Tibial nerve (tissue), 4 donors: Measurements from ENCODE around the gene PNPLA1. TPM values are rescaled to one million over a fixed set of nuclear protein-coding genes. Genes with fewer than 3 reads are reported as not detected.

Source experiments
- DNase-seq, 2 donors: peaks; one replicate each; pipeline ENCODE4 v3.0.0-alpha.2; 2019; ENCODE audit warnings: low spot score in 2 of 2
- H3K27ac ChIP-seq, 4 donors: fragments of 200-600 bp; sonication (generic) in 3 of 4; one replicate each; pipeline ENCODE4 v1.5.1; 2017 to 2019; ENCODE audit warnings: mild to moderate bottlenecking in 1 of 4
- H3K27me3 ChIP-seq, 2 donors: fragments of 200-600 bp; sonication (generic) in 1 of 2; one replicate each; pipeline versions ENCODE4 v1.5.1 to v1.6.0; 2017 to 2019
- H3K36me3 ChIP-seq, 3 donors: fragments of 200-600 bp; sonication (generic); one replicate each; pipeline ENCODE4 v1.5.1; 2018 to 2019
- H3K4me1 ChIP-seq, 4 donors: fragments of 200-600 bp; sonication (generic) in 3 of 4; one replicate each; pipeline ENCODE4 v1.5.1; 2017 to 2019
- H3K4me3 ChIP-seq, 4 donors: fragments of 200-600 bp; sonication (generic) in 3 of 4; one replicate each; pipeline ENCODE4 v1.5.1; 2017 to 2019; ENCODE audit warnings: mild to moderate bottlenecking in 1 of 4, moderate library complexity in 1 of 4
- H3K9me3 ChIP-seq, 4 donors: fragments of 200-600 bp; sonication (generic) in 3 of 4; one replicate each; pipeline ENCODE4 v1.5.1; 2017 to 2019
- EP300 ChIP-seq, 2 donors: sonication (generic); formaldehyde crosslinking; IDR thresholded peaks; one replicate each; pipeline ENCODE4 v1.6.1; 2017; ENCODE audit warnings: antibody characterized with exemption in 2 of 2, mild to moderate bottlenecking in 1 of 2
- POLR2A ChIP-seq, 2 donors: fragments of 450-650 bp; IDR thresholded peaks; one replicate each; pipeline ENCODE4 v1.6.1; 2017; ENCODE audit warnings: antibody characterized with exemption in 2 of 2, mild to moderate bottlenecking in 2 of 2, moderate library complexity in 2 of 2
- WGBS, 2 donors: methylation state at CpG; one replicate each; pipeline ENCODE4 v1.1.5; 2018; 5-methylcytosine and 5-hydroxymethylcytosine counted together
- total RNA-seq, 4 donors: library from RNA; depleted of rRNA; stranded (reverse); fragments of >200 nt; gene quantifications; one replicate each; pipeline ENCODE4 v1.1.0, GENCODE V29; 2016
- TF ChIP-seq, protein P1 (sequence below), 5 experiments: fragments of 200-600 bp in 3 of 5; fragments of 450-650 bp in 2 of 5; sonication (generic) in 3 of 5; IDR thresholded peaks; one replicate each; pipeline ENCODE4 v1.5.1; 2016 to 2019; ENCODE audit warnings: antibody characterized with exemption in 5 of 5, mild to moderate bottlenecking in 3 of 5, moderate library complexity in 2 of 5

PNPLA1 gene
- total RNA-seq, 4 donors from 2014 or later = 0.21 to 0.30 TPM; not detected in 2

- H3K9me3 ChIP-seq = no peaks in the 10 kb centered on the region
- H3K36me3 ChIP-seq = peaks cover 0 to 93% (median 0%) of the 10 kb centered on the region in 3 donors
- no peaks in the 10 kb centered on the region for H3K27me3 ChIP-seq
- no peak overlapping the region for H3K27ac ChIP-seq
- WGBS, 2 donors = 88 to 93% methylated on average over 1 of the region's 1 CpG
- no peak overlapping the region for H3K4me3 ChIP-seq
- DNase-seq = no peak
- TF ChIP-seq EP300 (IDR thresholded peaks at IDR 0.05) (no peak), POLR2A (IDR thresholded peaks at IDR 0.05) (no peak)
- TF ChIP-seq, protein P1, sequence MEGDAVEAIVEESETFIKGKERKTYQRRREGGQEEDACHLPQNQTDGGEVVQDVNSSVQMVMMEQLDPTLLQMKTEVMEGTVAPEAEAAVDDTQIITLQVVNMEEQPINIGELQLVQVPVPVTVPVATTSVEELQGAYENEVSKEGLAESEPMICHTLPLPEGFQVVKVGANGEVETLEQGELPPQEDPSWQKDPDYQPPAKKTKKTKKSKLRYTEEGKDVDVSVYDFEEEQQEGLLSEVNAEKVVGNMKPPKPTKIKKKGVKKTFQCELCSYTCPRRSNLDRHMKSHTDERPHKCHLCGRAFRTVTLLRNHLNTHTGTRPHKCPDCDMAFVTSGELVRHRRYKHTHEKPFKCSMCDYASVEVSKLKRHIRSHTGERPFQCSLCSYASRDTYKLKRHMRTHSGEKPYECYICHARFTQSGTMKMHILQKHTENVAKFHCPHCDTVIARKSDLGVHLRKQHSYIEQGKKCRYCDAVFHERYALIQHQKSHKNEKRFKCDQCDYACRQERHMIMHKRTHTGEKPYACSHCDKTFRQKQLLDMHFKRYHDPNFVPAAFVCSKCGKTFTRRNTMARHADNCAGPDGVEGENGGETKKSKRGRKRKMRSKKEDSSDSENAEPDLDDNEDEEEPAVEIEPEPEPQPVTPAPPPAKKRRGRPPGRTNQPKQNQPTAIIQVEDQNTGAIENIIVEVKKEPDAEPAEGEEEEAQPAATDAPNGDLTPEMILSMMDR (IDR thresholded peaks at IDR 0.05) = no peak
- peaks cover 0 to 27% (median 0%) of the 10 kb centered on the region in 4 donors for H3K4me1 ChIP-seq
These were observed 46.2 kb upstream of the PNPLA1 start for GRCh38 chr6:36223706-36224105.

DNA sequence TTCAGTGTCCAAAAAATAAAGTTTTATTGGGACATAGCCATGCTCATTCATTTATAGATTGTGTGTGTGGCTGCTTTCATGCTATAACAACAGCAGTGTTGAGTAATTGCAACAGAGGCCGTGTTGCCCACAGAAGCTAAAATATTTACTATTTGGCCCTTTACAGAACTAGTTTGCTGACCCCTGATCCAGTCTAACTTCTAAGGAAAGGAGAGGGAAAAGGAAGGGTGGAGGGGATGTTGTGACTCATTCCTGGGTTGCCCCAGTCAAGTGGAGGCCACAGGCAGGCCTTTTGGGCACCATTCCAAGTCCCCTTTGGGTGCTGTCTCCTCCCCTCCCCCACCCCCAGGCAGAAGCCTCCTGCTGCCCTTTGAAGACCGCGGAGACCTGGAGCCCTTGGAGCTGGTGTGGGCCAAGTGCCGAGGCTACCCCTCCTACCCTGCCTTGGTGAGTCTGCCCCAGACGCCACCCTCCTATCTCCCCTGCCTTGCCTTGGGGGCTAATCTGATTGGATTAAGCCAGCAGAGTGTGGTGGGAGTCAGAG, 44.9 kb upstream of the PNPLA1 start:
- DNase-seq = no peak
- 47 to 65% methylated on average over 4 to 5 of the region's 5 CpGs for WGBS, 2 donors
- no peaks in the 10 kb centered on the region for H3K9me3 ChIP-seq
- peaks cover 0 to 93% (median 0%) of the 10 kb centered on the region in 3 donors for H3K36me3 ChIP-seq
- H3K27ac ChIP-seq = no peak overlapping the region
- no peak for TF ChIP-seq EP300 (IDR thresholded peaks at IDR 0.05)
- no peak for TF ChIP-seq POLR2A (IDR thresholded peaks at IDR 0.05)
- TF ChIP-seq, protein P1 (IDR thresholded peaks at IDR 0.05) = no peak
- no peaks in the 10 kb centered on the region for H3K27me3 ChIP-seq
- peaks cover 0 to 27% (median 0%) of the 10 kb centered on the region in 4 donors for H3K4me1 ChIP-seq
- no peak overlapping the region for H3K4me3 ChIP-seq

- no peak overlapping the region for H3K4me3 ChIP-seq
- DNase-seq = no peak
- no peaks in the 10 kb centered on the region for H3K9me3 ChIP-seq
- WGBS, 2 donors = 77 to 84% methylated on average over 4 of the region's 4 CpGs
- no peak overlapping the region for H3K27ac ChIP-seq
- H3K4me1 ChIP-seq = peaks cover 0 to 27% (median 0%) of the 10 kb centered on the region in 4 donors
- no peak for TF ChIP-seq EP300 (IDR thresholded peaks at IDR 0.05)
- TF ChIP-seq POLR2A (IDR thresholded peaks at IDR 0.05) = no peak
- TF ChIP-seq, protein P1 (IDR thresholded peaks at IDR 0.05) = no peak
- no peaks in the 10 kb centered on the region for H3K27me3 ChIP-seq
- H3K36me3 ChIP-seq = peaks cover 0 to 98% (median 4%) of the 10 kb centered on the region in 3 donors
These were observed 43.3 kb upstream of the PNPLA1 start for GRCh38 chr6:36226438-36227047.

- Histone ChIP-seq H3K4me3 (no peak overlapping the region), H3K27ac (no peak overlapping the region), H3K9me3 (no peaks in the 10 kb centered on the region), H3K27me3 (no peaks in the 10 kb centered on the region), H3K36me3 (peaks cover 0 to 98% (median 4%) of the 10 kb centered on the region in 3 donors), H3K4me1 (peaks cover 0 to 24% (median 0%) of the 10 kb centered on the region in 4 donors)
- TF ChIP-seq POLR2A (IDR thresholded peaks at IDR 0.05) = no peak
- no peak for TF ChIP-seq EP300 (IDR thresholded peaks at IDR 0.05)
- TF ChIP-seq, protein P1 (IDR thresholded peaks at IDR 0.05) = no peak
- WGBS, 2 donors = 63 to 86% methylated on average over 1 of the region's 1 CpG
- no peak for DNase-seq
These were observed 42.3 kb upstream of the PNPLA1 start for GRCh38 chr6:36227379-36228228.
